ENCODE measurements around the gene DZIP1. TPM values are rescaled to one million over a fixed set of nuclear protein-coding genes. Genes with fewer than 3 reads are reported as not detected.

DZIP1 gene
- total RNA-seq, 1 experiment from 2014 or later = 31.0 TPM

DNA sequence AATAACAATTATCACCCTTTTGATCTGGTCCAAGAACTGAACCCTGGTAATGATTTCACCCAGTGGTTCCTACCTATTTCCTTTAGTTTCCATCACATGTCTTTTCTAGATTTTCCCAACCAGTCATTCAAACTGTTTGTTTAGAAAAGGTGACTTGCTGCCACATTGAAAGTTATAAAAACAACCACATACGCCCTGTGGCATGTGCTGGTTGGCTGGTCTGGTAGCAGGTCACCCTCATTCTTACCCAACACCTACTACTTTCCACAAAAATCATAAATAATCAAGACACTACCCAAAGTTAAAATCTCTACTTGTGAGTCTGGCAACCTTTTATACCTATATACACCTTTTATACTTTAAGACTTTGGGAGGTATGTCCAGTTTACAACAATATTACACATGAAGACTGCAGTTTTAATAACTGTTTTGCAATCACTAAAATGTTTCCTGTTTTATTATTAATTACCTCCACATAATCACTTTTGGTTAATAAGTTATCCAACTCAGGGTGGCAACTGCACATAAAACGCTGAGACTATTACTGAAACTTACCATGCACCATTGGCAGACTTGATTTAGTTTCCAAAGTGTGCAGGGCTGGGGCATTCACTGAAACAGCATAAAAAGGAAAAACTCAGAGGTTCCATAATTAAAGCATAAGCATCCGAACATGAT, 38.9 kb downstream of the DZIP1 start:
- CTCF ChIA-PET = no interaction called here
- no peaks in the 10 kb centered on the region for H3K9me3 Mint-ChIP-seq

DNA sequence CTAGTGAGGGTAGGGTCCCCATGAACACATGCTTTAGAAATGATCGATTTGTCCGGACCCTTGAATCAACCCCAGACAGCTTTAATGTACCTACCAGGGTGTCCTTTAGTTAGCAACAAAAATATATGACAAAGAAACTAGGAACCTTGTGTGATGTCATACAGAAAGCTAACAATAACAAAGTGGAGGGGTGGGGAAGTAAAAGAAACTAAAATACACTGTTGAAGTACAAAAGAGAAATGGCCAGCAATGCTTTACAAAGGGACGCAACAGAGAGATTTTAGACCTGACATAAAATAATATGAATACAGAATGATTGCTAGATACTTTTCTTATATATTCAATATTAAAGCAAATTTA, 40.0 kb downstream of the DZIP1 start:
- no peak overlapping the region for H3K4me3 Mint-ChIP-seq
- TF ChIP-seq ZNF671 (CRISPR knock-in tag; IDR thresholded peaks at IDR 0.05) (no peak), ATF1 (CRISPR knock-in tag; IDR thresholded peaks at IDR 0.05) (no peak), CBFB (CRISPR knock-in tag; IDR thresholded peaks at IDR 0.05; ENCODE audit: low read depth) (no peak), PRRX2 (CRISPR knock-in tag; IDR thresholded peaks at IDR 0.05) (no peak), JUN (CRISPR knock-in tag; IDR thresholded peaks at IDR 0.05) (no peak)
- TF ChIP-seq, protein P1, sequence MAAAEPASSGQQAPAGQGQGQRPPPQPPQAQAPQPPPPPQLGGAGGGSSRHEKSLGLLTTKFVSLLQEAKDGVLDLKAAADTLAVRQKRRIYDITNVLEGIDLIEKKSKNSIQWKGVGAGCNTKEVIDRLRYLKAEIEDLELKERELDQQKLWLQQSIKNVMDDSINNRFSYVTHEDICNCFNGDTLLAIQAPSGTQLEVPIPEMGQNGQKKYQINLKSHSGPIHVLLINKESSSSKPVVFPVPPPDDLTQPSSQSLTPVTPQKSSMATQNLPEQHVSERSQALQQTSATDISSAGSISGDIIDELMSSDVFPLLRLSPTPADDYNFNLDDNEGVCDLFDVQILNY (CRISPR knock-in tag; IDR thresholded peaks at IDR 0.05) = no peak
- TF ChIP-seq, protein P2, sequence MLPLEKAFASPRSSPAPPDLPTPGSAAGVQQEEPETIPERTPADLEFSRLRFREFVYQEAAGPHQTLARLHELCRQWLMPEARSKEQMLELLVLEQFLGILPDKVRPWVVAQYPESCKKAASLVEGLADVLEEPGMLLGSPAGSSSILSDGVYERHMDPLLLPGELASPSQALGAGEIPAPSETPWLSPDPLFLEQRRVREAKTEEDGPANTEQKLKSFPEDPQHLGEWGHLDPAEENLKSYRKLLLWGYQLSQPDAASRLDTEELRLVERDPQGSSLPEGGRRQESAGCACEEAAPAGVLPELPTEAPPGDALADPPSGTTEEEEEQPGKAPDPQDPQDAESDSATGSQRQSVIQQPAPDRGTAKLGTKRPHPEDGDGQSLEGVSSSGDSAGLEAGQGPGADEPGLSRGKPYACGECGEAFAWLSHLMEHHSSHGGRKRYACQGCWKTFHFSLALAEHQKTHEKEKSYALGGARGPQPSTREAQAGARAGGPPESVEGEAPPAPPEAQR (CRISPR knock-in tag; IDR thresholded peaks at IDR 0.05) = no peak
- TF ChIP-seq, protein P3, sequence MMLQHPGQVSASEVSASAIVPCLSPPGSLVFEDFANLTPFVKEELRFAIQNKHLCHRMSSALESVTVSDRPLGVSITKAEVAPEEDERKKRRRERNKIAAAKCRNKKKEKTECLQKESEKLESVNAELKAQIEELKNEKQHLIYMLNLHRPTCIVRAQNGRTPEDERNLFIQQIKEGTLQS (CRISPR knock-in tag; conservative IDR thresholded peaks at IDR 0.05) = no peak
- TF ChIP-seq, protein P4, sequence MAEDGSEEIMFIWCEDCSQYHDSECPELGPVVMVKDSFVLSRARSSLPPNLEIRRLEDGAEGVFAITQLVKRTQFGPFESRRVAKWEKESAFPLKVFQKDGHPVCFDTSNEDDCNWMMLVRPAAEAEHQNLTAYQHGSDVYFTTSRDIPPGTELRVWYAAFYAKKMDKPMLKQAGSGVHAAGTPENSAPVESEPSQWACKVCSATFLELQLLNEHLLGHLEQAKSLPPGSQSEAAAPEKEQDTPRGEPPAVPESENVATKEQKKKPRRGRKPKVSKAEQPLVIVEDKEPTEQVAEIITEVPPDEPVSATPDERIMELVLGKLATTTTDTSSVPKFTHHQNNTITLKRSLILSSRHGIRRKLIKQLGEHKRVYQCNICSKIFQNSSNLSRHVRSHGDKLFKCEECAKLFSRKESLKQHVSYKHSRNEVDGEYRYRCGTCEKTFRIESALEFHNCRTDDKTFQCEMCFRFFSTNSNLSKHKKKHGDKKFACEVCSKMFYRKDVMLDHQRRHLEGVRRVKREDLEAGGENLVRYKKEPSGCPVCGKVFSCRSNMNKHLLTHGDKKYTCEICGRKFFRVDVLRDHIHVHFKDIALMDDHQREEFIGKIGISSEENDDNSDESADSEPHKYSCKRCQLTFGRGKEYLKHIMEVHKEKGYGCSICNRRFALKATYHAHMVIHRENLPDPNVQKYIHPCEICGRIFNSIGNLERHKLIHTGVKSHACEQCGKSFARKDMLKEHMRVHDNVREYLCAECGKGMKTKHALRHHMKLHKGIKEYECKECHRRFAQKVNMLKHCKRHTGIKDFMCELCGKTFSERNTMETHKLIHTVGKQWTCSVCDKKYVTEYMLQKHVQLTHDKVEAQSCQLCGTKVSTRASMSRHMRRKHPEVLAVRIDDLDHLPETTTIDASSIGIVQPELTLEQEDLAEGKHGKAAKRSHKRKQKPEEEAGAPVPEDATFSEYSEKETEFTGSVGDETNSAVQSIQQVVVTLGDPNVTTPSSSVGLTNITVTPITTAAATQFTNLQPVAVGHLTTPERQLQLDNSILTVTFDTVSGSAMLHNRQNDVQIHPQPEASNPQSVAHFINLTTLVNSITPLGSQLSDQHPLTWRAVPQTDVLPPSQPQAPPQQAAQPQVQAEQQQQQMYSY (CRISPR knock-in tag; IDR thresholded peaks at IDR 0.05) = no peak
- TF ChIP-seq, protein P5, sequence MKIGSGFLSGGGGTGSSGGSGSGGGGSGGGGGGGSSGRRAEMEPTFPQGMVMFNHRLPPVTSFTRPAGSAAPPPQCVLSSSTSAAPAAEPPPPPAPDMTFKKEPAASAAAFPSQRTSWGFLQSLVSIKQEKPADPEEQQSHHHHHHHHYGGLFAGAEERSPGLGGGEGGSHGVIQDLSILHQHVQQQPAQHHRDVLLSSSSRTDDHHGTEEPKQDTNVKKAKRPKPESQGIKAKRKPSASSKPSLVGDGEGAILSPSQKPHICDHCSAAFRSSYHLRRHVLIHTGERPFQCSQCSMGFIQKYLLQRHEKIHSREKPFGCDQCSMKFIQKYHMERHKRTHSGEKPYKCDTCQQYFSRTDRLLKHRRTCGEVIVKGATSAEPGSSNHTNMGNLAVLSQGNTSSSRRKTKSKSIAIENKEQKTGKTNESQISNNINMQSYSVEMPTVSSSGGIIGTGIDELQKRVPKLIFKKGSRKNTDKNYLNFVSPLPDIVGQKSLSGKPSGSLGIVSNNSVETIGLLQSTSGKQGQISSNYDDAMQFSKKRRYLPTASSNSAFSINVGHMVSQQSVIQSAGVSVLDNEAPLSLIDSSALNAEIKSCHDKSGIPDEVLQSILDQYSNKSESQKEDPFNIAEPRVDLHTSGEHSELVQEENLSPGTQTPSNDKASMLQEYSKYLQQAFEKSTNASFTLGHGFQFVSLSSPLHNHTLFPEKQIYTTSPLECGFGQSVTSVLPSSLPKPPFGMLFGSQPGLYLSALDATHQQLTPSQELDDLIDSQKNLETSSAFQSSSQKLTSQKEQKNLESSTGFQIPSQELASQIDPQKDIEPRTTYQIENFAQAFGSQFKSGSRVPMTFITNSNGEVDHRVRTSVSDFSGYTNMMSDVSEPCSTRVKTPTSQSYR (CRISPR knock-in tag; IDR thresholded peaks at IDR 0.05) = no peak
- TF ChIP-seq, protein P6, sequence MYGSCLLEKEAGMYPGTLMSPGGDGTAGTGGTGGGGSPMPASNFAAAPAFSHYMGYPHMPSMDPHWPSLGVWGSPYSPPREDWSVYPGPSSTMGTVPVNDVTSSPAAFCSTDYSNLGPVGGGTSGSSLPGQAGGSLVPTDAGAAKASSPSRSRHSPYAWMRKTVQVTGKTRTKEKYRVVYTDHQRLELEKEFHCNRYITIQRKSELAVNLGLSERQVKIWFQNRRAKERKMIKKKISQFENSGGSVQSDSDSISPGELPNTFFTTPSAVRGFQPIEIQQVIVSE (CRISPR knock-in tag; IDR thresholded peaks at IDR 0.05; ENCODE audit: borderline replicate concordance) = no peak
- H3K4me1 Mint-ChIP-seq = peaks cover 5% of the 10 kb centered on the region; the same call in 1 of the 2 replicates
- no peak overlapping the region for H3K27ac Mint-ChIP-seq
- H3K9me3 Mint-ChIP-seq = no peaks in the 10 kb centered on the region
- ATAC-seq (no peak), DNase-seq (ENCODE audit: low spot score) (no peak)
- ChIA-PET POLR2A (no interaction called here), CTCF (no interaction called here)
- H3K36me3 Mint-ChIP-seq = peaks cover 23% of the 10 kb centered on the region
- H3K27me3 Mint-ChIP-seq (ENCODE audit: low read depth) = no peaks in the 10 kb centered on the region

More for the DNA sequence above, 38.9 kb downstream of the DZIP1 start:
- peaks cover 5% of the 10 kb centered on the region; the same call in 1 of the 2 replicates for H3K4me1 Mint-ChIP-seq
- POLR2A ChIA-PET = no interaction called here
- ATAC-seq (no peak), DNase-seq (ENCODE audit: low spot score) (no peak)
- H3K27me3 Mint-ChIP-seq (ENCODE audit: low read depth) = no peaks in the 10 kb centered on the region
- peaks cover 25% of the 10 kb centered on the region for H3K36me3 Mint-ChIP-seq
- no peak overlapping the region for H3K4me3 Mint-ChIP-seq
- no peak overlapping the region for H3K27ac Mint-ChIP-seq
- TF ChIP-seq, protein P7, sequence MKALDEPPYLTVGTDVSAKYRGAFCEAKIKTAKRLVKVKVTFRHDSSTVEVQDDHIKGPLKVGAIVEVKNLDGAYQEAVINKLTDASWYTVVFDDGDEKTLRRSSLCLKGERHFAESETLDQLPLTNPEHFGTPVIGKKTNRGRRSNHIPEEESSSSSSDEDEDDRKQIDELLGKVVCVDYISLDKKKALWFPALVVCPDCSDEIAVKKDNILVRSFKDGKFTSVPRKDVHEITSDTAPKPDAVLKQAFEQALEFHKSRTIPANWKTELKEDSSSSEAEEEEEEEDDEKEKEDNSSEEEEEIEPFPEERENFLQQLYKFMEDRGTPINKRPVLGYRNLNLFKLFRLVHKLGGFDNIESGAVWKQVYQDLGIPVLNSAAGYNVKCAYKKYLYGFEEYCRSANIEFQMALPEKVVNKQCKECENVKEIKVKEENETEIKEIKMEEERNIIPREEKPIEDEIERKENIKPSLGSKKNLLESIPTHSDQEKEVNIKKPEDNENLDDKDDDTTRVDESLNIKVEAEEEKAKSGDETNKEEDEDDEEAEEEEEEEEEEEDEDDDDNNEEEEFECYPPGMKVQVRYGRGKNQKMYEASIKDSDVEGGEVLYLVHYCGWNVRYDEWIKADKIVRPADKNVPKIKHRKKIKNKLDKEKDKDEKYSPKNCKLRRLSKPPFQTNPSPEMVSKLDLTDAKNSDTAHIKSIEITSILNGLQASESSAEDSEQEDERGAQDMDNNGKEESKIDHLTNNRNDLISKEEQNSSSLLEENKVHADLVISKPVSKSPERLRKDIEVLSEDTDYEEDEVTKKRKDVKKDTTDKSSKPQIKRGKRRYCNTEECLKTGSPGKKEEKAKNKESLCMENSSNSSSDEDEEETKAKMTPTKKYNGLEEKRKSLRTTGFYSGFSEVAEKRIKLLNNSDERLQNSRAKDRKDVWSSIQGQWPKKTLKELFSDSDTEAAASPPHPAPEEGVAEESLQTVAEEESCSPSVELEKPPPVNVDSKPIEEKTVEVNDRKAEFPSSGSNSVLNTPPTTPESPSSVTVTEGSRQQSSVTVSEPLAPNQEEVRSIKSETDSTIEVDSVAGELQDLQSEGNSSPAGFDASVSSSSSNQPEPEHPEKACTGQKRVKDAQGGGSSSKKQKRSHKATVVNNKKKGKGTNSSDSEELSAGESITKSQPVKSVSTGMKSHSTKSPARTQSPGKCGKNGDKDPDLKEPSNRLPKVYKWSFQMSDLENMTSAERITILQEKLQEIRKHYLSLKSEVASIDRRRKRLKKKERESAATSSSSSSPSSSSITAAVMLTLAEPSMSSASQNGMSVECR (CRISPR knock-in tag; IDR thresholded peaks at IDR 0.05; ENCODE audit: borderline replicate concordance) = no peak
- TF ChIP-seq RORB (CRISPR knock-in tag; IDR thresholded peaks at IDR 0.05) (no peak), TEAD4 (CRISPR knock-in tag; IDR thresholded peaks at IDR 0.05) (no peak), GTF2I (CRISPR knock-in tag; conservative IDR thresholded peaks at IDR 0.05) (no peak), GRHL2 (CRISPR knock-in tag; IDR thresholded peaks at IDR 0.05; ENCODE audit: insufficient replicate concordance, severe bottlenecking) (no peak), MYBL2 (CRISPR knock-in tag; IDR thresholded peaks at IDR 0.05) (no peak), FOXP1 (CRISPR knock-in tag; IDR thresholded peaks at IDR 0.05; ENCODE audit: borderline replicate concordance) (no peak)
- TF ChIP-seq, protein P1 (CRISPR knock-in tag; IDR thresholded peaks at IDR 0.05) = no peak
